Endothelial cell of umbilical vein (primary cell): Measurements from ENCODE around the gene MRPS34. TPM values are rescaled to one million over a fixed set of nuclear protein-coding genes. Genes with fewer than 3 reads are reported as not detected.

Source experiments
- BruUV-seq: library from RNA; stranded (reverse); fragments of 400-500 nt; replicated peaks from 2 replicates; lab custom pipeline; 2021; lab: Mats Ljungman, UMichigan
- CTCF ChIA-PET: fragments of 300-600, 350-600 bp; sonication (Branson Sonifier 250); formaldehyde crosslinking; loops from one replicate; lab custom pipeline; 2021; ENCODE audit warnings: antibody characterized with exemption, inconsistent platforms; lab: Charles Lee
- POLR2A ChIA-PET: fragments of 300-600, 350-600 bp; sonication (Branson Sonifier 250); formaldehyde crosslinking; loops from one replicate; lab custom pipeline; 2021; ENCODE audit warnings: antibody characterized with exemption, inconsistent platforms; lab: Charles Lee
- DNase-seq: peaks from one replicate; pipeline ENCODE4 v3.0.0-alpha.2; 2011; ENCODE audit warnings: low read depth, low spot score
- FAIRE-seq: peaks from 2 replicates; lab custom pipeline; 2011; peaks lifted over from hg19 to GRCh38; lab: Jason Lieb, UNC
- H2AFZ ChIP-seq: 2 replicates; pipeline ENCODE4 v1.6.0; 2012; ENCODE audit warnings: low read depth, low read length, control low read depth, inconsistent platforms
- H3K27ac ChIP-seq: 2 replicates; pipeline ENCODE4 v1.5.1; 2011; ENCODE audit warnings: low read depth, mild to moderate bottlenecking, control low read depth, low read length, moderate library complexity; ENCODE audit not compliant: insufficient read depth
- H3K27me3 ChIP-seq, 2 experiments: 2 replicates each; pipeline versions ENCODE4 v1.6.0 to v1.6.1; 2011; ENCODE audit warnings: low read length in 2 of 2, mixed read lengths in 1 of 2; ENCODE audit not compliant: control insufficient read depth in 2 of 2, insufficient read depth in 2 of 2
- H3K36me3 ChIP-seq, 2 experiments: 2 replicates in 1 of 2; 3 replicates in 1 of 2; pipeline ENCODE4 v1.5.1; 2011; ENCODE audit warnings: low read length in 2 of 2, mild to moderate bottlenecking in 1 of 2, moderate library complexity in 1 of 2; ENCODE audit not compliant: control insufficient read depth in 2 of 2, insufficient read depth in 2 of 2; ENCODE audit errors: extremely low read depth in 1 of 2
- H3K4me1 ChIP-seq: 3 replicates; pipeline ENCODE4 v1.5.1; 2011; ENCODE audit warnings: mild to moderate bottlenecking, low read length; ENCODE audit not compliant: control insufficient read depth, insufficient read depth; ENCODE audit errors: extremely low read depth
- H3K4me2 ChIP-seq: 2 replicates; pipeline ENCODE4 v1.6.1; 2011; ENCODE audit warnings: low read length, control low read depth, mixed read lengths; ENCODE audit not compliant: insufficient read depth
- H3K4me3 ChIP-seq, 3 experiments: fragments of 200-600 bp in 1 of 3; sonication (generic), shearing (Covaris generic) in 1 of 3; replicated peaks in 1 of 3; 2 replicates each; pipeline ENCODE4 v1.5.1; 2011 to 2016; ENCODE audit warnings: control low read depth in 3 of 3, low read length in 3 of 3, mild to moderate bottlenecking in 2 of 3, inconsistent platforms in 1 of 3, low read depth in 1 of 3, moderate library complexity in 1 of 3; ENCODE audit not compliant: insufficient read depth in 1 of 3
- H3K79me2 ChIP-seq: 2 replicates; pipeline ENCODE4 v1.6.0; 2012; ENCODE audit warnings: low read length, inconsistent platforms; ENCODE audit not compliant: control insufficient read depth, insufficient read depth
- H3K9ac ChIP-seq: replicated peaks from 2 replicates; pipeline ENCODE3; 2011; ENCODE audit warnings: low read length, control low read depth; ENCODE audit not compliant: insufficient read depth; ENCODE audit errors: extremely low read depth
- H3K9me1 ChIP-seq: replicated peaks from 3 replicates; pipeline ENCODE4 v1.6.0; 2011; ENCODE audit warnings: mild to moderate bottlenecking, low read length; ENCODE audit not compliant: control insufficient read depth, insufficient read depth; ENCODE audit errors: extremely low read depth
- H3K9me3 ChIP-seq: replicated peaks from 2 replicates; pipeline ENCODE4 v1.5.1; 2012; ENCODE audit warnings: low read length, inconsistent platforms; ENCODE audit not compliant: control insufficient read depth, insufficient read depth
- H4K20me1 ChIP-seq: replicated peaks from 2 replicates; pipeline ENCODE3; 2011; ENCODE audit warnings: mild to moderate bottlenecking, low read length; ENCODE audit not compliant: control insufficient read depth, insufficient read depth; ENCODE audit errors: extremely low read depth
- CTCF ChIP-seq, 2 donors: IDR thresholded peaks; 1 replicate in 1 of 2; 2 replicates in 1 of 2; pipeline ENCODE4 v1.5.1; 2011; ENCODE audit warnings: low read length in 2 of 2, mild to moderate bottlenecking in 2 of 2, moderate library complexity in 2 of 2, control low read depth in 1 of 2, inconsistent platforms in 1 of 2, low read depth in 1 of 2; ENCODE audit not compliant: insufficient read depth in 1 of 2; ENCODE audit errors: extremely low read depth in 1 of 2
- EZH2 ChIP-seq: IDR thresholded peaks from 2 replicates; pipeline ENCODE4 v1.6.1; 2012; ENCODE audit warnings: borderline replicate concordance, low read depth, mild to moderate bottlenecking, moderate library complexity, low read length, inconsistent platforms; ENCODE audit not compliant: severe bottlenecking
- FOS ChIP-seq: IDR thresholded peaks from 2 replicates; pipeline ENCODE4 v1.6.1; 2011; ENCODE audit warnings: mild to moderate bottlenecking, low read length, moderate library complexity, borderline replicate concordance; ENCODE audit not compliant: insufficient read depth
- GATA2 ChIP-seq: IDR thresholded peaks from 2 replicates; pipeline ENCODE4 v1.7.0; 2011; ENCODE audit warnings: low read depth, mild to moderate bottlenecking, moderate library complexity, mixed read lengths, low read length; ENCODE audit not compliant: insufficient read length, insufficient read depth
- JUN ChIP-seq: IDR thresholded peaks from 2 replicates; pipeline ENCODE4 v1.6.1; 2011; ENCODE audit warnings: borderline replicate concordance, low read depth; ENCODE audit not compliant: insufficient read length, insufficient read depth
- MAX ChIP-seq: IDR thresholded peaks from 2 replicates; pipeline ENCODE4 v1.6.1; 2011; ENCODE audit not compliant: insufficient read depth, insufficient read length
- MYC ChIP-seq: IDR thresholded peaks from one replicate; pipeline ENCODE4 v1.6.1; 2011; ENCODE audit warnings: mild to moderate bottlenecking, low read depth, low read length
- POLR2A ChIP-seq: IDR thresholded peaks from 2 replicates; pipeline ENCODE4 v1.6.1; 2012; ENCODE audit warnings: low read depth, mild to moderate bottlenecking, control low read depth, low read length
- POLR2AphosphoS5 ChIP-seq: IDR thresholded peaks from 2 replicates; pipeline ENCODE4 v1.6.1; 2012; ENCODE audit warnings: low read depth, mild to moderate bottlenecking, control low read depth, low read length, moderate library complexity; ENCODE audit not compliant: insufficient read depth
- dilution Hi-C: fragments of 300-500 bp; cut with MboI; formaldehyde crosslinking; loops from one replicate; pipeline ENCODE4 v1.15.0; 2019; ENCODE audit warnings: low sequenced_read_pairs; ENCODE audit not compliant: extremely low pct_ligation_motif_present
- intact Hi-C: fragments of 100-400 bp; cut with micrococcal nuclease; formaldehyde crosslinking; loops from one replicate; pipeline ENCODE4 v1.10.0; 2022
- polyA plus RNA-seq, 4 experiments: library from polyadenylated mRNA; depleted of rRNA in 3 of 4; stranded (reverse) in 3 of 4; unstranded in 1 of 4; fragments of >200 nt; gene quantifications; 2 replicates each; pipeline versions ENCODE4 v1.2.1 to v1.2.3, GENCODE V29; 2011 to 2012; ENCODE audit warnings: missing spikeins in 1 of 4
- total RNA-seq: library from RNA; stranded (reverse); gene quantifications from 2 replicates; pipeline ENCODE4 v1.2.3, GENCODE V29; 2021

MRPS34 gene
- total and polyA plus RNA-seq, 2 donors (not counting 3 experiments of a cell fraction or from before 2014, with no cell fraction given) = 82.1 to 102 TPM

GRCh38 chr16:1766701-1767100 is 6.2 kb downstream of the MRPS34 start:
- no TSS peak for BruUV-seq
- H3K27me3 ChIP-seq = no peaks in the 10 kb centered on the region
- FAIRE-seq (no peak), DNase-seq (no peak)
- no peak overlapping the region for H2AFZ ChIP-seq
- H3K27ac ChIP-seq = no peak overlapping the region
- H3K4me1 ChIP-seq = peaks cover 6% of the 10 kb centered on the region
- no peak for TF ChIP-seq POLR2A
- no peak for TF ChIP-seq FOS
- TF ChIP-seq GATA2 = no peak
- no peak for TF ChIP-seq MYC
- TF ChIP-seq MAX = no peak
- TF ChIP-seq CTCF (IDR thresholded peaks at IDR 0.05; ENCODE audit: extremely low read depth in 1 of 2, insufficient read depth in 1 of 2, low read depth in 1 of 2, low read length in 2 of 2) = no peak
- TF ChIP-seq EZH2 = no peak
- TF ChIP-seq JUN = no peak
- no peak for TF ChIP-seq POLR2AphosphoS5
- H3K36me3 ChIP-seq = peaks cover 5 to 46% of the 10 kb centered on the region in 2 experiments
- intact Hi-C loops (no loop called here), dilution Hi-C loops (no loop called here)
- peaks cover under 1% of the 10 kb centered on the region for H3K79me2 ChIP-seq
- ChIA-PET CTCF (no interaction called here), POLR2A (no interaction called here)
- no peak overlapping the region for H3K4me3 ChIP-seq
- H3K9me3 ChIP-seq = no peaks in the 10 kb centered on the region
- no peak overlapping the region for H3K4me2 ChIP-seq
- H4K20me1 ChIP-seq = no peaks in the 10 kb centered on the region
- H3K9ac ChIP-seq = no peak overlapping the region
- no peaks in the 10 kb centered on the region for H3K9me1 ChIP-seq
